Lower leg skin (tissue), 3 donors: Measurements from ENCODE around the gene DENND5A.

ENCODE experiments used
- POLR2A ChIP-seq, 2 donors: fragments of 450-650 bp; IDR thresholded peaks; one replicate each; pipeline ENCODE4 v1.6.1; 2016 to 2017; ENCODE audit warnings: antibody characterized with exemption in 2 of 2, mild to moderate bottlenecking in 1 of 2, moderate library complexity in 1 of 2
- TF ChIP-seq, protein P1 (sequence below), 3 donors: fragments of 450-650 bp; IDR thresholded peaks; one replicate each; pipeline ENCODE4 v1.5.1; 2016; ENCODE audit warnings: antibody characterized with exemption in 3 of 3, mild to moderate bottlenecking in 3 of 3, moderate library complexity in 2 of 3

GRCh38 chr11:9112075-9112474, 153.1 kb downstream of the DENND5A start:
- TF ChIP-seq, protein P1, sequence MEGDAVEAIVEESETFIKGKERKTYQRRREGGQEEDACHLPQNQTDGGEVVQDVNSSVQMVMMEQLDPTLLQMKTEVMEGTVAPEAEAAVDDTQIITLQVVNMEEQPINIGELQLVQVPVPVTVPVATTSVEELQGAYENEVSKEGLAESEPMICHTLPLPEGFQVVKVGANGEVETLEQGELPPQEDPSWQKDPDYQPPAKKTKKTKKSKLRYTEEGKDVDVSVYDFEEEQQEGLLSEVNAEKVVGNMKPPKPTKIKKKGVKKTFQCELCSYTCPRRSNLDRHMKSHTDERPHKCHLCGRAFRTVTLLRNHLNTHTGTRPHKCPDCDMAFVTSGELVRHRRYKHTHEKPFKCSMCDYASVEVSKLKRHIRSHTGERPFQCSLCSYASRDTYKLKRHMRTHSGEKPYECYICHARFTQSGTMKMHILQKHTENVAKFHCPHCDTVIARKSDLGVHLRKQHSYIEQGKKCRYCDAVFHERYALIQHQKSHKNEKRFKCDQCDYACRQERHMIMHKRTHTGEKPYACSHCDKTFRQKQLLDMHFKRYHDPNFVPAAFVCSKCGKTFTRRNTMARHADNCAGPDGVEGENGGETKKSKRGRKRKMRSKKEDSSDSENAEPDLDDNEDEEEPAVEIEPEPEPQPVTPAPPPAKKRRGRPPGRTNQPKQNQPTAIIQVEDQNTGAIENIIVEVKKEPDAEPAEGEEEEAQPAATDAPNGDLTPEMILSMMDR (IDR thresholded peaks at IDR 0.05), result no peak
- no peak for TF ChIP-seq POLR2A (IDR thresholded peaks at IDR 0.05)
